CD14-positive monocyte (primary cell): ENCODE results near the gene ADAMTS17. TPM values are rescaled to one million over a fixed set of nuclear protein-coding genes. Genes with fewer than 3 reads are reported as not detected.

Experiments
- DNase-seq, 3 donors: peaks; one replicate each; pipeline ENCODE4 v3.0.0-alpha.2; 2011 to 2022
- H2AFZ ChIP-seq: 2 replicates; pipeline ENCODE4 v1.6.0; 2012; ENCODE audit warnings: mild to moderate bottlenecking, low read depth, low read length, inconsistent platforms; ENCODE audit not compliant: insufficient read depth, poor library complexity, severe bottlenecking
- H3K27ac ChIP-seq, 2 donors: 1 replicate in 1 of 2; 2 replicates in 1 of 2; pipeline ENCODE4 v1.5.1; 2012 to 2013; ENCODE audit warnings: low read length in 2 of 2, control low read depth in 1 of 2, inconsistent platforms in 1 of 2, low read depth in 1 of 2, mild to moderate bottlenecking in 1 of 2
- H3K27me3 ChIP-seq, 2 donors: one replicate each; pipeline versions ENCODE4 v1.6.0 to v1.6.1; 2011 to 2013; ENCODE audit warnings: low read length in 2 of 2; ENCODE audit not compliant: control insufficient read depth in 2 of 2, insufficient read depth in 2 of 2
- H3K36me3 ChIP-seq, 2 donors: replicated peaks in 1 of 2; 1 replicate in 1 of 2; 2 replicates in 1 of 2; pipeline versions ENCODE4 v1.5.1 to v1.6.1; 2012 to 2013; ENCODE audit warnings: low read length in 2 of 2, control low read depth in 1 of 2, inconsistent platforms in 1 of 2, mild to moderate bottlenecking in 1 of 2; ENCODE audit not compliant: insufficient read depth in 2 of 2, control insufficient read depth in 1 of 2
- H3K4me1 ChIP-seq, 2 donors: 1 replicate in 1 of 2; 2 replicates in 1 of 2; pipeline versions ENCODE4 v1.5.1 to v1.6.1; 2012 to 2013; ENCODE audit warnings: low read length in 2 of 2, control low read depth in 1 of 2, inconsistent platforms in 1 of 2, mild to moderate bottlenecking in 1 of 2, moderate library complexity in 1 of 2; ENCODE audit not compliant: insufficient read depth in 2 of 2, control insufficient read depth in 1 of 2
- H3K4me2 ChIP-seq: replicated peaks from 2 replicates; pipeline ENCODE3; 2012; ENCODE audit warnings: low read length, moderate library complexity, mild to moderate bottlenecking; ENCODE audit not compliant: poor library complexity, severe bottlenecking; ENCODE audit errors: extremely low read depth
- H3K4me3 ChIP-seq, 3 experiments: fragments of 200-600 bp in 1 of 3; sonication (generic) in 1 of 3; replicated peaks in 1 of 3; 1 replicate in 2 of 3; 2 replicates in 1 of 3; pipeline ENCODE4 v1.5.1; 2011 to 2013; ENCODE audit warnings: low read length in 3 of 3, mild to moderate bottlenecking in 3 of 3, control low read depth in 2 of 3, low read depth in 2 of 3, inconsistent platforms in 1 of 3, moderate library complexity in 1 of 3
- H3K79me2 ChIP-seq: 2 replicates; pipeline ENCODE4 v1.6.0; 2012; ENCODE audit warnings: mild to moderate bottlenecking, control low read depth, inconsistent platforms, low read length, moderate library complexity; ENCODE audit not compliant: insufficient read depth
- H3K9ac ChIP-seq: 2 replicates; pipeline ENCODE4 v1.6.0; 2017; ENCODE audit warnings: low read length, mild to moderate bottlenecking; ENCODE audit not compliant: insufficient read depth, poor library complexity, severe bottlenecking
- H3K9me3 ChIP-seq, 2 donors: replicated peaks in 1 of 2; 1 replicate in 1 of 2; 2 replicates in 1 of 2; pipeline versions ENCODE4 v1.5.1 to v1.6.1; 2012 to 2013; ENCODE audit warnings: low read length in 2 of 2, control low read depth in 1 of 2; ENCODE audit not compliant: control insufficient read depth in 1 of 2, insufficient read depth in 1 of 2
- H4K20me1 ChIP-seq: 2 replicates; pipeline ENCODE4 v1.6.0; 2012; ENCODE audit warnings: mild to moderate bottlenecking, low read length, control low read depth, moderate library complexity; ENCODE audit not compliant: insufficient read depth
- H3K27ac Mint-ChIP-seq, 7 donors: one replicate each; pipeline ENCODE4 v1.8.0; 2020; ENCODE audit warnings: mild to moderate bottlenecking in 7 of 7, mixed read lengths in 7 of 7, moderate library complexity in 6 of 7, inconsistent platforms in 2 of 7
- H3K27me3 Mint-ChIP-seq, 3 donors: one replicate each; pipeline ENCODE4 v1.8.0; 2021 to 2022; ENCODE audit warnings: low read depth in 3 of 3, mild to moderate bottlenecking in 3 of 3, mixed read lengths in 3 of 3, moderate library complexity in 3 of 3, inconsistent platforms in 1 of 3
- H3K36me3 Mint-ChIP-seq, 2 donors: one replicate each; pipeline ENCODE4 v1.8.0; 2020; ENCODE audit warnings: mixed read lengths in 2 of 2, inconsistent platforms in 1 of 2, mild to moderate bottlenecking in 1 of 2
- H3K4me1 Mint-ChIP-seq: one replicate; pipeline ENCODE4 v1.8.0; 2020; ENCODE audit warnings: mild to moderate bottlenecking, mixed read lengths
- H3K4me3 Mint-ChIP-seq, 2 donors: one replicate each; pipeline ENCODE4 v1.8.0; 2020; ENCODE audit warnings: mild to moderate bottlenecking in 2 of 2, mixed read lengths in 2 of 2, moderate library complexity in 1 of 2
- H3K9me3 Mint-ChIP-seq, 7 donors: one replicate each; pipeline ENCODE4 v1.8.0; 2020 to 2022; ENCODE audit warnings: mixed read lengths in 7 of 7, mild to moderate bottlenecking in 6 of 7, moderate library complexity in 6 of 7, inconsistent platforms in 2 of 7
- WGBS: methylation state at CpG from one replicate; pipeline ENCODE4 v1.1.5; 2013; ENCODE audit warnings: missing lambda C conversion rate; ENCODE audit not compliant: insufficient coverage; 5-methylcytosine and 5-hydroxymethylcytosine counted together
- intact Hi-C, 2 donors: fragments of 100-400 bp; cut with micrococcal nuclease; formaldehyde crosslinking; loops; one replicate each; pipeline versions ENCODE4 v1.15.0 to v1.15.1; 2023
- polyA plus RNA-seq, 3 donors: library from polyadenylated mRNA; depleted of rRNA in 1 of 3; unstranded in 2 of 3; stranded (reverse) in 1 of 3; fragments of 300-500 nt in 2 of 3; fragments of >200 nt in 1 of 3; fragmentation: Illumina TruSeq in 2 of 3; gene quantifications; 1 replicate in 2 of 3; 2 replicates in 1 of 3; pipeline ENCODE4 v1.2.3, GENCODE V29; 2012 to 2021
- TF ChIP-seq, protein P1 (sequence below): fragments of 200-600 bp; IDR thresholded peaks from one replicate; pipeline ENCODE4 v1.8.0; 2022; ENCODE audit warnings: antibody characterized with exemption, mild to moderate bottlenecking

Gene ADAMTS17
- polyA plus RNA-seq, 3 donors: 0.03 to 0.25 TPM; not detected in 1

DNA sequence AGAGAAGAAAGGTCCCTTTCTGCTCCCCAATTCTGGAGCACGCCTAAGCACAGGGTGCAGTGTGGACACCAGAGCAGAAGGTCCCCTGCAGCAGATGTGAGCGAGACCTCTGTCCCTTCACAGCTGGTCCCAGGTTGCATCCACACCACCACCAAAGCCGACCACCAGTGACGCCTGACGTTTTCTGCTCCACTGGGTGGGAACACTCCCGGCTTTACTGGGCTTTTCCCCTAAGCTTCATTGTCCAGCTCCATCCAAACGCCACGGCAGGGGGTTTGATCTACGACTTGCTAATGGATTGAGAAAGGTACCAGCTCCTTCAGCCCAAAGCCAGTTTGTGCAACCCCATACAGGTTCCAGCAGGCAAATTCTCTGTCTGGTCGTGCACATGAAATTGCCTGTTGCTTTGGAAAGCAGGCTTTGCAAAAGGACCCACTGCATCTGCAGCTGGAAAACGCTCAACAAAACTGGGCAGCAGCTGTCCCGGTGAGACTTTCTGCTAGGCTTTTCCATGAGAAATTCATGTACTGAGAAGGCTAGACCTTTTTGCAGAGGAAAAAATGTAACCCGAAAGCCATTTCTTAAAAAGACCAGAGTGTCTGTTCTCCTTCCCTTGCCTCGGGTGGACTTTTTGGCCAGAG, 31.1 kb downstream of the ADAMTS17 start:
- Histone ChIP-seq H3K79me2 (no peaks in the 10 kb centered on the region), H3K4me3 (no peak overlapping the region), H4K20me1 (no peaks in the 10 kb centered on the region), H3K36me3 (no peaks in the 10 kb centered on the region), H3K9ac (no peak overlapping the region), H3K27ac (no peak overlapping the region), H3K4me1 (peaks cover 0 to 8% of the 10 kb centered on the region in 2 donors), H3K4me2 (no peak overlapping the region), H3K27me3 (peaks cover 0 to 3% of the 10 kb centered on the region in 2 donors), H3K9me3 (peaks cover 0 to 20% of the 10 kb centered on the region in 2 donors), H2AFZ (no peak overlapping the region)
- Mint-ChIP-seq H3K9me3 (peaks cover 7 to 23% (median 15%) of the 10 kb centered on the region in 7 donors), H3K4me1 (peaks cover 6% of the 10 kb centered on the region), H3K36me3 (no peaks in the 10 kb centered on the region), H3K27ac (no peak overlapping the region), H3K27me3 (peaks cover 8 to 26% (median 16%) of the 10 kb centered on the region in 3 donors), H3K4me3 (no peak overlapping the region)
- no peak for DNase-seq
- intact Hi-C loops: no loop called here
- TF ChIP-seq, protein P1, sequence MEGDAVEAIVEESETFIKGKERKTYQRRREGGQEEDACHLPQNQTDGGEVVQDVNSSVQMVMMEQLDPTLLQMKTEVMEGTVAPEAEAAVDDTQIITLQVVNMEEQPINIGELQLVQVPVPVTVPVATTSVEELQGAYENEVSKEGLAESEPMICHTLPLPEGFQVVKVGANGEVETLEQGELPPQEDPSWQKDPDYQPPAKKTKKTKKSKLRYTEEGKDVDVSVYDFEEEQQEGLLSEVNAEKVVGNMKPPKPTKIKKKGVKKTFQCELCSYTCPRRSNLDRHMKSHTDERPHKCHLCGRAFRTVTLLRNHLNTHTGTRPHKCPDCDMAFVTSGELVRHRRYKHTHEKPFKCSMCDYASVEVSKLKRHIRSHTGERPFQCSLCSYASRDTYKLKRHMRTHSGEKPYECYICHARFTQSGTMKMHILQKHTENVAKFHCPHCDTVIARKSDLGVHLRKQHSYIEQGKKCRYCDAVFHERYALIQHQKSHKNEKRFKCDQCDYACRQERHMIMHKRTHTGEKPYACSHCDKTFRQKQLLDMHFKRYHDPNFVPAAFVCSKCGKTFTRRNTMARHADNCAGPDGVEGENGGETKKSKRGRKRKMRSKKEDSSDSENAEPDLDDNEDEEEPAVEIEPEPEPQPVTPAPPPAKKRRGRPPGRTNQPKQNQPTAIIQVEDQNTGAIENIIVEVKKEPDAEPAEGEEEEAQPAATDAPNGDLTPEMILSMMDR: no peak
- WGBS: 70% methylated on average over 14 of the region's 14 CpGs

DNA sequence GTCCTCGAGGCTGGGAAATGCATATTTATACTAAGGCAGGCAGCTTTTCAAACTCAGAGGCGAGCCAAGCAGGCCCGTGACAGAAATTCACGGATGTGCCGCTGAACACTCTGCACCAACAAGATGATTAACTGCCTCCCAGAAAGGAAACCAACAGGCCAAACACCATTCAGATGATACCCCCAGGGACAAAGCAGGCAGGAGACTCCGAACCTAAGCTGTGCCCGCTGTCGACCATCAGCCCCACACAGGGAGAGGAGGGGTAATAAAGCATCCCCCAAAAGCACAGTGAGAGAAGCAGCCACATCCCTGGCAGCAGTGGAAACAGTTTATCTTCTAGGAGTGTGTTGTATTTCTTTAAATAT, 31.8 kb downstream of the ADAMTS17 start:
- intact Hi-C loops: no loop called here
- no peak for DNase-seq
- Histone ChIP-seq H3K9me3 (peaks cover 0 to 24% of the 10 kb centered on the region in 2 donors), H3K4me2 (no peak overlapping the region), H3K27me3 (peaks cover 0 to 3% of the 10 kb centered on the region in 2 donors), H3K27ac (no peak overlapping the region), H3K9ac (no peak overlapping the region), H3K36me3 (no peaks in the 10 kb centered on the region), H3K4me1 (peaks cover 0 to 8% of the 10 kb centered on the region in 2 donors), H3K79me2 (no peaks in the 10 kb centered on the region), H2AFZ (no peak overlapping the region), H3K4me3 (no peak overlapping the region), H4K20me1 (no peaks in the 10 kb centered on the region)
- WGBS: 29% methylated on average over 2 of the region's 8 CpGs
- TF ChIP-seq, protein P1: no peak
- Mint-ChIP-seq H3K36me3 (no peaks in the 10 kb centered on the region), H3K4me3 (no peak overlapping the region), H3K4me1 (peaks cover 6% of the 10 kb centered on the region), H3K27me3 (peaks cover 8 to 26% (median 13%) of the 10 kb centered on the region in 3 donors), H3K27ac (no peak overlapping the region), H3K9me3 (peaks cover 7 to 23% (median 17%) of the 10 kb centered on the region in 7 donors)
